HG02610 (cell line): ENCODE measurements around the gene EMC7.
"Not testable (repeated sequence)": the region's sequence is repeated elsewhere in the genome, so short reads cannot be mapped to it uniquely, and the experiment has no call there.

Experiments
- ATAC-seq: cut with Tn5 transposase; IDR thresholded peaks from one replicate; pipeline ENCODE4 v1.9.1; 2021; ENCODE audit warnings: mild to moderate bottlenecking, moderate library complexity; ENCODE audit not compliant: unreplicated experiment

Gene EMC7

GRCh38 chr15:34101366-34102174 lies at the start of gene EMC7, which contains the start of gene PGBD4:
Gene EMC7 (minus strand): TSS chr15:34101862. CDS start chr15:34101839, 23 bp downstream.
Gene PGBD4 (plus strand): TSS chr15:34102083. CDS start chr15:34102532, 449 bp downstream.
- ATAC-seq: peak; percentile 98

GRCh38 chr15:34147371-34148140 lies 45.9 kb upstream of the EMC7 start:
- ATAC-seq: no peak

GRCh38 chr15:34133511-34133910 lies 31.8 kb upstream of the EMC7 start:
- no peak for ATAC-seq

GRCh38 chr15:34132881-34133280 lies 31.2 kb upstream of the EMC7 start:
- no peak for ATAC-seq

GRCh38 chr15:34128898-34129297 lies 27.2 kb upstream of the EMC7 start:
- no peak for ATAC-seq

- ATAC-seq: no peak
Observed at GRCh38 chr15:34126522-34126921, 24.9 kb upstream of the EMC7 start.

GRCh38 chr15:34125945-34126344 lies 24.3 kb upstream of the EMC7 start:
- no peak for ATAC-seq

GRCh38 chr15:34124651-34125050 lies 23.0 kb upstream of the EMC7 start:
- ATAC-seq: no peak

GRCh38 chr15:34122771-34123183 lies 21.1 kb upstream of the EMC7 start:
- no peak for ATAC-seq

GRCh38 chr15:34121786-34122185 lies 20.1 kb upstream of the EMC7 start:
- not testable (repeated sequence) for ATAC-seq

- not testable (repeated sequence) for ATAC-seq
Observed at GRCh38 chr15:34120420-34120819, 18.8 kb upstream of the EMC7 start.

- ATAC-seq: no peak
Observed at GRCh38 chr15:34119291-34119690, 17.6 kb upstream of the EMC7 start.

- ATAC-seq: no peak
Observed at GRCh38 chr15:34116620-34117019, 15.0 kb upstream of the EMC7 start.

- no peak for ATAC-seq
Observed at GRCh38 chr15:34114739-34115138, 13.1 kb upstream of the EMC7 start.

- no peak for ATAC-seq
Observed at GRCh38 chr15:34114215-34114614, 12.6 kb upstream of the EMC7 start.

- no peak for ATAC-seq
Observed at GRCh38 chr15:34111488-34111887, 9.8 kb upstream of the EMC7 start.

GRCh38 chr15:34109797-34110663 lies 8.4 kb upstream of the EMC7 start:
- no peak for ATAC-seq

- ATAC-seq: no peak
Observed at GRCh38 chr15:34107315-34107714, 5.7 kb upstream of the EMC7 start.

- no peak for ATAC-seq
Observed at GRCh38 chr15:34106423-34106822, 4.8 kb upstream of the EMC7 start.

- peak; percentile 17 for ATAC-seq
Observed at GRCh38 chr15:34102175-34102925, 688 bp upstream of the EMC7 start.
